Measurements from ENCODE around the gene HMHB1. TPM values are rescaled to one million over a fixed set of nuclear protein-coding genes. Genes with fewer than 3 reads are reported as not detected.

HMHB1 gene
- total and polyA plus RNA-seq, 8 donors, result not detected

DNA sequence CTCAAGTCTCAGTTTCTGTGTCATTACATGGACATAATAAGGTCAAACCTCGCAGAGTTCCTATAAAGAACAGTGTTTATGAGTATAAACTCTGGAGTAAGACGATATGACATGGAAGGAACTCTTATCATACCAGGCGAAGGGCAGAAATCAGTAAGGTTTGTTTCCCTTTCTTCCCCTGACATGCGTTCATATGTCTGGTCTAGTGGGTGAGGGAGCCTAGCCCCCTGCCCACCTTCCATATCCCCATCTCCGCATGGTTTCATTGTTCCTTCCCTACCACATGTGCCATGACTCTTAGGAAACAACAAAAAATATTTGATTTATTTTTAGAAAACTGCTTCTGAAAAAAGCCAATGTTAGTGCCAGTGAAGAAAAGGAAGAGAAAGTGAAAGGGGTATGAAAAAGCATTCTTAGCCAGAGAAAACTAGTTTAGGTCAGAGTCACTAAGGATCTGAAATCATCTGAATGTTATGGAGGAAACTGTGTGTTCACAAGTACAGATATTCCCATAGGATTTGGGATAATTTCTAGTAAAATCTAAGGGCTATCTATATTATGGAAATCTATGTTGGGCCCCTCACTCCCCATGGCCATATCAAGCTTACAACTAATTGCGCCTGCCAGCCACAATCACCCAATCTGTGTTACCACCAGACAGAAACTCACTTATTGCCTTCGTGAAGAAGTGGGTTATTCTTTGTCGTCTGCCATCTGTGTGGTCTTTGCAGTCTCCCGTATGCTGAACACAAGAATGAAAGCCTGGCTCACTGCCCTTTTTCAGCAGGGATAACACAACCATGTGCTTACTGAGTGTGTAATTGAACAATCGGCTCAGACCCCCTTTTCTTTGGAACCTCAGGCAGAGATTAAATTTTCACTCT is 19.9 kb upstream of the HMHB1 start:
- Histone ChIP-seq H3K27me3 (no peaks in the 10 kb centered on the region), H3K27ac (no peak overlapping the region), H3K4me1 (no peaks in the 10 kb centered on the region), H3K4me3 (no peak overlapping the region), H3K36me3 (no peaks in the 10 kb centered on the region), H3K9me3 (no peaks in the 10 kb centered on the region)
- TF ChIP-seq, protein P1, sequence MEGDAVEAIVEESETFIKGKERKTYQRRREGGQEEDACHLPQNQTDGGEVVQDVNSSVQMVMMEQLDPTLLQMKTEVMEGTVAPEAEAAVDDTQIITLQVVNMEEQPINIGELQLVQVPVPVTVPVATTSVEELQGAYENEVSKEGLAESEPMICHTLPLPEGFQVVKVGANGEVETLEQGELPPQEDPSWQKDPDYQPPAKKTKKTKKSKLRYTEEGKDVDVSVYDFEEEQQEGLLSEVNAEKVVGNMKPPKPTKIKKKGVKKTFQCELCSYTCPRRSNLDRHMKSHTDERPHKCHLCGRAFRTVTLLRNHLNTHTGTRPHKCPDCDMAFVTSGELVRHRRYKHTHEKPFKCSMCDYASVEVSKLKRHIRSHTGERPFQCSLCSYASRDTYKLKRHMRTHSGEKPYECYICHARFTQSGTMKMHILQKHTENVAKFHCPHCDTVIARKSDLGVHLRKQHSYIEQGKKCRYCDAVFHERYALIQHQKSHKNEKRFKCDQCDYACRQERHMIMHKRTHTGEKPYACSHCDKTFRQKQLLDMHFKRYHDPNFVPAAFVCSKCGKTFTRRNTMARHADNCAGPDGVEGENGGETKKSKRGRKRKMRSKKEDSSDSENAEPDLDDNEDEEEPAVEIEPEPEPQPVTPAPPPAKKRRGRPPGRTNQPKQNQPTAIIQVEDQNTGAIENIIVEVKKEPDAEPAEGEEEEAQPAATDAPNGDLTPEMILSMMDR (IDR thresholded peaks at IDR 0.05), result no peak
- peak in 1 of 4 donors; percentile 14 for ATAC-seq
- 73 to 74% methylated on average over 10 of the region's 10 CpGs for WGBS, 2 donors
- no peak for FAIRE-seq
- DNase-seq, result no peak
- intact Hi-C loops (cut with DNase I), result no loop called here

GRCh38 chr5:143793249-143793648 is 18.7 kb upstream of the HMHB1 start:
- Histone ChIP-seq H3K4me3 (no peak overlapping the region), H3K4me1 (no peaks in the 10 kb centered on the region), H3K36me3 (no peaks in the 10 kb centered on the region), H3K27ac (no peak overlapping the region), H3K27me3 (no peaks in the 10 kb centered on the region), H3K9me3 (no peaks in the 10 kb centered on the region)
- ATAC-seq, result no peak
- WGBS, 2 donors, result 81 to 84% methylated on average over 2 of the region's 2 CpGs
- DNase-seq, result no peak
- intact Hi-C loops (cut with DNase I), result no loop called here
- TF ChIP-seq, protein P1 (IDR thresholded peaks at IDR 0.05), result no peak
- FAIRE-seq, result no peak

DNA sequence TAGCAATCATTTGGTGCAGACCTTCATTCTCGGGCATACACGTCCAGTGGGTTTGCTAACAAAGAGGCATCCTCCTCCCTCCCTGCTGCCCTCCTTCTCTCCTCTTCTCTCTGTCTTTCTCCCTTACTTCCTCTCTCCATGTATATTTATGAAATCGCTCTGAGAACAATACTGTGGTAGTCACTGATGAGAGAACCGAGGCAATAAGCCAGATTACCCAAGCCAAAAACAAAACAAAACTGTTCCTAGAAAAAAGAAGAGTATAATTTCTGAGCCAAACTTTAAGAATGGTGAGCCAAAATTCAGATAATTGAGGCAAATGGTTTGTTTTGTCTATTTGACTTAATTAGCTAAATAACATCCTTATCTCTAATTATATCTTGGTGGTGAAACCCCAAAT is 15.8 kb upstream of the HMHB1 start:
- Histone ChIP-seq H3K27ac (no peak overlapping the region), H3K4me1 (no peaks in the 10 kb centered on the region), H3K4me3 (no peak overlapping the region), H3K36me3 (no peaks in the 10 kb centered on the region), H3K27me3 (no peaks in the 10 kb centered on the region), H3K9me3 (no peaks in the 10 kb centered on the region)
- no peak for FAIRE-seq
- intact Hi-C loops (cut with DNase I), result no loop called here
- ATAC-seq, result no peak
- TF ChIP-seq, protein P1 (IDR thresholded peaks at IDR 0.05), result no peak
- WGBS, 2 donors, result 60 to 67% methylated on average over 4 of the region's 4 CpGs
- no peak for DNase-seq

- ATAC-seq (peak in 1 of 4 donors; percentile 36), FAIRE-seq (no peak), DNase-seq (no peak)
- Histone ChIP-seq H3K36me3 (no peaks in the 10 kb centered on the region), H3K4me1 (no peaks in the 10 kb centered on the region), H3K4me3 (no peak overlapping the region), H3K9me3 (no peaks in the 10 kb centered on the region), H3K27me3 (no peaks in the 10 kb centered on the region), H3K27ac (no peak overlapping the region)
- TF ChIP-seq, protein P1 (IDR thresholded peaks at IDR 0.05), result no peak
- 80 to 90% methylated on average over 5 of the region's 5 CpGs for WGBS, 2 donors
- intact Hi-C loops (cut with DNase I), result no loop called here
These were observed 15.2 kb upstream of the HMHB1 start for GRCh38 chr5:143796753-143797152.

DNA sequence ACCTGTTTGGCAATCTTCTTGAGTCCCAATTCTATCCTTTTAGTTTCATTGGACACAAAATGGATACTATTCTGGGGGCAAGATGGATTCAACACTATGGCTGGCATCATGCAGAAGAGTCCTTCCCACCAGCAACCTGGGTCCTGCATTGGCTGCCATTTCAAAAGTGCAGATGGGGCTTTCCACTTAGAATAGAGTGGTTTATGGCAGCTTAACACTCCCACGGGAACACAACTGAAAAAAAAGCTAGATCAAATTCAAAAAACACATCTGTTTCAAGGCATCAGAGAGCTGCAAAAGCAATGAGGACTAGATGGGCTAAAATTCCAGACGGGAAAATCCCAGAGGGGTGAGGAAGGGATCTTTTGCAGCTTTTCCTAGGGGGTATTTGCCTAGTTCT is 11.2 kb upstream of the HMHB1 start:
- intact Hi-C loops (cut with DNase I), result no loop called here
- no peaks in the 10 kb centered on the region for H3K36me3 ChIP-seq
- no peaks in the 10 kb centered on the region for H3K27me3 ChIP-seq
- FAIRE-seq, result no peak
- 68 to 80% methylated on average over 2 of the region's 2 CpGs for WGBS, 2 donors
- no peak for ATAC-seq
- no peaks in the 10 kb centered on the region for H3K4me1 ChIP-seq
- H3K9me3 ChIP-seq, result no peaks in the 10 kb centered on the region
- TF ChIP-seq, protein P1 (IDR thresholded peaks at IDR 0.05), result no peak
- no peak for DNase-seq
- H3K4me3 ChIP-seq, result no peak overlapping the region
- H3K27ac ChIP-seq, result no peak overlapping the region

Data from pancreas (tissue), 10 donors.